Measurements from ENCODE around the gene GNL3L. TPM values are rescaled to one million over a fixed set of nuclear protein-coding genes. Genes with fewer than 3 reads are reported as not detected.

GNL3L gene
- total RNA-seq, 1 donor from 2014 or later = 25.3 TPM

- Histone ChIP-seq H3K27me3 (no peaks in the 10 kb centered on the region), H3K36me3 (no peaks in the 10 kb centered on the region), H3K9me3 (no peaks in the 10 kb centered on the region), H3K4me3 (peak overlapping the region; percentile 48 to 66), H3K4me1 (peaks cover 23% of the 10 kb centered on the region), H3K27ac (peak overlapping the region; percentile 87)
- DNase-seq (ENCODE audit: extremely low spot score in 2 of 2) = no peak
- intact Hi-C loops (cut with DNase I) = no loop called here
- no peak for TF ChIP-seq POLR2A (IDR thresholded peaks at IDR 0.05)
- TF ChIP-seq CTCF (IDR thresholded peaks at IDR 0.05) = no peak
- no peak for TF ChIP-seq POLR2AphosphoS5 (IDR thresholded peaks at IDR 0.05; ENCODE audit: insufficient read depth in 1 of 2, low read depth in 1 of 2)
These were observed 33.5 kb upstream of the GNL3L start for GRCh38 chrX:54496517-54496852.

- H3K27me3 ChIP-seq = no peaks in the 10 kb centered on the region
- peaks cover 22% of the 10 kb centered on the region for H3K4me1 ChIP-seq
- H3K9me3 ChIP-seq = no peaks in the 10 kb centered on the region
- H3K36me3 ChIP-seq = no peaks in the 10 kb centered on the region
- H3K4me3 ChIP-seq = no peak overlapping the region
- no peak for DNase-seq (ENCODE audit: extremely low spot score in 2 of 2)
- intact Hi-C loops (cut with DNase I) = no loop called here
- TF ChIP-seq CTCF (IDR thresholded peaks at IDR 0.05) = no peak
- no peak for TF ChIP-seq POLR2A (IDR thresholded peaks at IDR 0.05)
- no peak for TF ChIP-seq POLR2AphosphoS5 (IDR thresholded peaks at IDR 0.05; ENCODE audit: insufficient read depth in 1 of 2, low read depth in 1 of 2)
- peak overlapping the region; percentile 87 for H3K27ac ChIP-seq
These were observed 33.1 kb upstream of the GNL3L start for GRCh38 chrX:54496936-54497335.

GRCh38 chrX:54509400-54509799 is 20.6 kb upstream of the GNL3L start:
- H3K4me3 ChIP-seq = no peak overlapping the region
- H3K9me3 ChIP-seq = no peaks in the 10 kb centered on the region
- H3K36me3 ChIP-seq = no peaks in the 10 kb centered on the region
- no peak overlapping the region for H3K27ac ChIP-seq
- no peaks in the 10 kb centered on the region for H3K4me1 ChIP-seq
- intact Hi-C loops (cut with DNase I) = no loop called here
- no peak for DNase-seq (ENCODE audit: extremely low spot score in 2 of 2)
- TF ChIP-seq POLR2A (IDR thresholded peaks at IDR 0.05) (no peak), POLR2AphosphoS5 (IDR thresholded peaks at IDR 0.05; ENCODE audit: insufficient read depth in 1 of 2, low read depth in 1 of 2) (no peak), CTCF (IDR thresholded peaks at IDR 0.05) (no peak)
- no peaks in the 10 kb centered on the region for H3K27me3 ChIP-seq

- H3K36me3 ChIP-seq = no peaks in the 10 kb centered on the region
- peak overlapping the region; percentile 69 for H3K27ac ChIP-seq
- H3K9me3 ChIP-seq = no peaks in the 10 kb centered on the region
- TF ChIP-seq POLR2A (IDR thresholded peaks at IDR 0.05) (no peak), POLR2AphosphoS5 (IDR thresholded peaks at IDR 0.05; ENCODE audit: insufficient read depth in 1 of 2, low read depth in 1 of 2) (no peak)
- no peak for DNase-seq (ENCODE audit: extremely low spot score in 2 of 2)
- peaks cover 14% of the 10 kb centered on the region for H3K4me1 ChIP-seq
- H3K4me3 ChIP-seq = peak overlapping the region; percentile 52 to 58
- intact Hi-C loops (cut with DNase I) = no loop called here
- no peaks in the 10 kb centered on the region for H3K27me3 ChIP-seq
These were observed 868 bp upstream of the GNL3L start for GRCh38 chrX:54529151-54529550.

GRCh38 chrX:54530357-54530900 is 410 bp downstream of the GNL3L start:
- Histone ChIP-seq H3K9me3 (no peaks in the 10 kb centered on the region), H3K4me1 (peaks cover 19% of the 10 kb centered on the region), H3K27ac (peak overlapping the region; percentile 36), H3K36me3 (no peaks in the 10 kb centered on the region), H3K27me3 (no peaks in the 10 kb centered on the region), H3K4me3 (peak overlapping the region; percentile 52 to 58)
- TF ChIP-seq POLR2A (IDR thresholded peaks at IDR 0.05) = no peak
- no peak for TF ChIP-seq CTCF (IDR thresholded peaks at IDR 0.05)
- intact Hi-C loops (cut with DNase I) = no loop called here
- DNase-seq (ENCODE audit: extremely low spot score in 2 of 2) = no peak
